GM19455 (cell line): ENCODE results near the gene CENPX.
"Not testable (repeated sequence)": the region's sequence is repeated elsewhere in the genome, so short reads cannot be mapped to it uniquely, and the experiment has no call there.

Experiments
- ATAC-seq: cut with Tn5 transposase; IDR thresholded peaks from one replicate; pipeline ENCODE4 v1.9.1; 2021; ENCODE audit not compliant: unreplicated experiment

The CENPX gene

DNA sequence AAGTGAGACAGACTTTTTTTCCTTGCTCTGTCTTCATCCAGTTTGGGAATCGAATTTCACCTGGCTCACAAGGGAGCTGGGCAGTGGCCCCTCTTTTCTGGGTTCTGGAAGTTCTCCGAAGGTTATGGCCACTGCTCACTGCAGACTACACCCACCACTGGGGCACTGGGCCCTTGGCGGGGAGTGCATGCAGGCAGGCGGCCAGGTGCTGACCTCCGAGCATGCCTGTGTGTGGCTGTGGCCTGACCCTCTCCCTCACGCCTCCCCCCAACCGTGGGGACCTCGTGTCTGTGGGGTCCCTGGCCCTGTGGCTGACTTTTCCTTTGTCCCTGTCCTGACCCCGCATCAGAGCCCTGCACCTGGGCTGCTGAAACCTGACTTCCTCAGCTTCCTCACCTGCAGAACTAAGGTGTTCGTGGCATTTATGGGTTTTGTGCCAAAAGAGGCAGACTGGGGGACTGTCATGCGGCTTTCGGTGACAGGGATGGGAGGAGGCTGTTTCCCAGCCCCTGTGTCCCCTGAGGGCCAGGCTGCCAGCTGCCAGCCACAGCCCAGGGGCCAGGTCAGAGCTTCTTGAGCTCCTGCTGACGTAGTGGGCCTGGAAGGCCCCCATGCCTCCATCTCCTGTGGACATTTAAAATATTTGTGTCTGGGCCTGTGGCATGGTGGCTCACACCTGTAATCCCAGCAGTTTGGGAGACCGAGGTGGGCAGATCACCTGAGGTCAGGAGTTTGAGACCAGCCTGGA lies 23.8 kb downstream of the CENPX start:
- ATAC-seq = no peak

DNA sequence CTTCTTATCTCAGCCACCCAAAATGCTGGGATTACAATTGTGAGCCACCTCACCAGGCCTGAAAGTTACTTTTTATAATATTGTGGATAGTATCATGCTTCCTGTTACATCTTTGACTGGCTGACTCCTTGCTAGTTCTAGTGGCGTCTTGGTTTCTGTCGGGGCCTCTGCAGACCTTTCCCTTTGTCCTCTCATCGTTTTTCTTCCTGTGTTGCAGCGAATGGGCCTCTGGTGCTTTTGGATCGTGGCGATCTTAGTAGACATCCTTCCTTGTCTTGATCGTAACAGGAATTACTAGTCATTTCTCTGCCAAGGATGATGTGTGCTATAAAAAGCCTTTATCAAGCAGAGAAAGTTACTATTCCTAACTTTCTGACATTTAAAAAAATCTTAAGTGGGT lies 24.5 kb downstream of the CENPX start:
- no peak for ATAC-seq

DNA sequence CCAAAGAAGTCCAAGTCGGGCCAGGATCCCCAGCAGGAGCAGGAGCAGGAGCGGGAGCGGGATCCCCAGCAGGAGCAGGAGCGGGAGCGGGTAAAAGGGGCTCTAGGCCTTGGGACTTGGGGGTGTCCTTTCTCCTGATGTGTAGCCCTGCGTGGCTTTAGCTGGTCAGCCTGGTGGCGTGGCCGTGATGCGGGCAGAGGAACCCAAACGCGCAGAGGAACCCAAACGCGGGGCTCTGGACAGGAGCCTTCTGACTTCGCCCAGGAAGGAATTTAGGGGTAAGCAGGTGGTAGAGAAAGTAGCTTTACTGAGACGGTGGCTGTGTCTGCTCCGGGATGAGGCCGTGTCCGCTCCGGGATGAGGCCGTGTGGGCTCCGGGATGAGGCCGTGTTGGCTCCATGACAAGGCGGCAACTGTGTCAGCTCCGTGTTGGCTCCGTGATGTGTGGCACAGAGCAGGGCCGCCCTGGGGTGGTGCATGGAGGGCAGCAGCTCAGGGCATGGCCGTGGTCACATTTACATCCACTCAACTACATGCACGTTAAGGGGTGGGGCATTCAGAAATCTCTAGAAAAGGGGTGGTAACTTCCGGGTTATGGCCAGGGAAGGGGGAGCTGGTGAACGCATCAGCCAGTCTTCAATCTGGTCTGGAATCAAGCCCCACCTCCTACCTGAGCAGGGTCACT lies 25.8 kb downstream of the CENPX start:
- ATAC-seq = no peak

DNA sequence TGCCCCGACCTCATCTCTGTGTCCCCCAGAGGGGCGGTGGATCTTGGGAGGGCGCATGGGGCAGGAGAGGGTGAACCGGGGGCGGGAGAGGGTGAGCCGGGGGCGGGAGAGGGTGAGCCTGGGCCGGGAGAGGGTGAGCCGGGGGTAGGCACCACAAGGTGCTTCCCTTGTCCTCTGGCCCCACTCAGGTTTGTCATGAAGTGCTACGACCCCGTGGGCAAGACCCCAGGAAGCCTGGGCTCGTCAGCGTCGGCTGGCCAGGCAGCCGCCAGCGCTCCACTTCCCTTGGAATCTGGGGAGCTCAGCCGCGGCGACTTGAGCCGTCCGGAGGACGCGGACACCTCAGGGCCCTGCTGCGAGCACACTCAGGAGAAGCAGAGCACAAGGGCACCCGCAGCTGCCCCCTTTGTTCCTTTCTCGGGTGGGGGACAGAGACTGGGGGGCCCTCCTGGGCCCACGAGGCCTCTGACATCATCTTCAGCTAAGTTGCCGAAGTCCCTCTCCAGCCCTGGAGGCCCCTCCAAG lies 26.4 kb downstream of the CENPX start:
- ATAC-seq = no peak

DNA sequence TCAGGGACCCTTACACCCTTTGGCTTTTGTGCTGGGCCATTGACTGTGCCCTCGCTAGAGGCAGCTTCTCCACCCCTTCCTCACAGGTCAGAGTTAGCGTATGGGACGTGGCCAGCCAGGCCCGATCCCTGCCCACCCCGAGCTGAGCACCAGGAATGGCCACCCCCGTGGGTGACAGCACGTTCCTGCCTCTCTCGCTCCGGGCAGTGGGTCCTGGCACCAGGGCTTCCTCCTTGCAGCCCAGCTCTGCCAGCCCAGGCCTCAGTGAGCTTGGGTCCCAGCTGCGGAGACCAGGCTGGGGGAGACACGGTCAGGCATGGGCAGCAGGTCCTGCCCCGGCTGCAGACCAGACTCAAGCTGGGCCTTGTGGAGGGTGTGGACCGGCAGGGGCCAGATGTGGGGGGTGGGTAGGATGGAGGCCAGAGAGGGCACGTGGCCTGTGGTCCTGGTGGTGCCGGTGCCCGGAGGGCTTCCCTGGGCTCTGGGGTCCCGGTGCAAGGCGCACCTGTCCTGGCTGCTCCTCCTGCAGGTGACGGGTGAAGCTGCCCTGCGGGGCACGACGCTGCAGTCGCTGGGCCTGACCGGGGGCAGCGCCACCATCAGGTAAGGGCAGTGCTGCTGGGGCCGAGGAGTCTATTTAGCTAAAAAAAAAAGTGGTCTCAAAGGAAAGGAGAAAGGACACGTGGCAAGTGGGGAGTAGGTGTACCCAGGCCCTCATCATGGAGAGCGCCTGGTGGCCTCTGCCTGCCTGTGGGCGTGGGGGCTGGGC lies 27.0 kb downstream of the CENPX start:
- ATAC-seq = no peak

DNA sequence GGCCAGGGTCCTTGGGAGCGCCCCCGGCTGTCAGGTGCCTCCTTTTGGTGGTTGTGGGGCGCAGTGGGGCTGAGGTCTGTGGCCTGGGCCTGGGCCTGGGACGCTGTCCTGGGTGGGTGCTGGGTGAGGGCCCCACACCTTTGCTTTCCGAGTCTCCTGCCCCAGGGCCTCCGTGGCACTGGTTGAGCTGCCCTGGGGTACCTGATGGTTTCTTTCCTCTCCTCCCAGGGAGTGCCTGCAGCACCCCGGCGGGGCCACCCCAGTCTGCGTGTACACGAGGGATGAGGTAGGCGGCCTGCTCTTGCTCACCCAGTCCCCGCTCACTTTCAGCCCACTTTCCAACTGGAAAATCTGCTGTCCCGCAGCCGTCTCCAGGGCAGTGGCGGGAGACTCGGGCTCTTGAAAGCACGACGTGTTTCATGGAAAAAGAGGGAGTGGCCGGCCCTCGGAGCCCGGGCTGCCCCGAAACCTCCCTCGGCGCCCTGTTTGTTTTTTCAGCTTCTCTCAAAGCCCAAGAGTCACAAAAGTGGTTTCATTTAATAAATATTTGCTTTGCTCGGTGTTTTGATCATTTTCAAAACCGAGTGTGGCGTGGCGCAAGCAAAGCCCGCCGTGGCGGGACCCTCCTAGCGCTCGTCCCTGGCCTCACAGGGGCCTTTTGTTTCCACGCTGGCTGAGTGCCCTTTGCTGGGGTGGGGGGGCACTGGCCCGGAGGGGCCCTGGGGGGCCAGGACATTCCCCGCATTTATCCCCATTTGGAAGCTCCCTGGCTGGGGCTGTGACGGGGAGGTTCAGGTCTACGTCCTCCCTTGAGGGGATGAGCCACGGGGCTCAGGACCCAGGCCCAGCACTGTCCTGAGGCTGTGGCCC lies 27.9 kb downstream of the CENPX start:
- no peak for ATAC-seq

DNA sequence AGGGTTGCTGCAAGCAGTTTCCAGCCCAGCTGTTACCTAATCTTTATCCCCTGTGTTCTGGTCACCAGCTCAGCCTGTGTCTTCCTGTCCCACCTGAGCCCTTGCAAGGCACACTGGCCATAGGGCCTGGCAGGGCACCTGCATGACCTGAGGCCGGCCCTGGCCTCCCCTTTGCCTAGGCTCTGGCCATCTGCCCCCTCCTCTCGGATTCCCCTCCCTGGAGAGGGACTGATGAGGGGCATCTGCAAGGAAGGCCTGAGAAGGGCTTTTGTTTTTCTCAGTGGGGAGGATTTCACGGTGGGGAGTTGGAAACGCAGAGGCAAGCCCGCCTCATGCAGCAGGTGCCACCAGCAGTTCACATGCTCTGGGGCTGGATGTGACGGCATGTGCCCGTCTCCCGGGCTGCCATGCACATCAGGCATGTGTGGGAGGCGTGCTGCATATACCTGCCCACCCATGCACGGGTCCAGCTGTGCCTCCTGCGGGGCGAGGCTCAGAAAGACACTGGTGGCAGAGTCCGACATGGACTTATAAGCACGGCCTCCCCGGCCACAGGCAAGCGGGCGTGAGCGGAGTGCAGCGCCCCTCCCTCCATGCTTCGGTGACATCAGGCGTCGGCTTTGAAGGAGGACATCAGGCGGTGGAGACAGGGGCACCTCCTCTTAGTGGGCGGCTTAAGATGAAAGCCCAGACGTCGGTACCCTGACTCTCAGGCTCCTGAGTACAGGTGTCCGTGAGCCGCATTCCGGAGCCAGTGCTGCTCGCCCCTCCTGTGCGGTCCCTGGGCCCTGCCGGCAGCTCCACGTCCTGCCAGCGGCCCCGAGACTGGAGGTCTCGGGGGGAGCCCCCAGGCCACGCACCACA lies 28.7 kb downstream of the CENPX start:
- ATAC-seq = no peak

DNA sequence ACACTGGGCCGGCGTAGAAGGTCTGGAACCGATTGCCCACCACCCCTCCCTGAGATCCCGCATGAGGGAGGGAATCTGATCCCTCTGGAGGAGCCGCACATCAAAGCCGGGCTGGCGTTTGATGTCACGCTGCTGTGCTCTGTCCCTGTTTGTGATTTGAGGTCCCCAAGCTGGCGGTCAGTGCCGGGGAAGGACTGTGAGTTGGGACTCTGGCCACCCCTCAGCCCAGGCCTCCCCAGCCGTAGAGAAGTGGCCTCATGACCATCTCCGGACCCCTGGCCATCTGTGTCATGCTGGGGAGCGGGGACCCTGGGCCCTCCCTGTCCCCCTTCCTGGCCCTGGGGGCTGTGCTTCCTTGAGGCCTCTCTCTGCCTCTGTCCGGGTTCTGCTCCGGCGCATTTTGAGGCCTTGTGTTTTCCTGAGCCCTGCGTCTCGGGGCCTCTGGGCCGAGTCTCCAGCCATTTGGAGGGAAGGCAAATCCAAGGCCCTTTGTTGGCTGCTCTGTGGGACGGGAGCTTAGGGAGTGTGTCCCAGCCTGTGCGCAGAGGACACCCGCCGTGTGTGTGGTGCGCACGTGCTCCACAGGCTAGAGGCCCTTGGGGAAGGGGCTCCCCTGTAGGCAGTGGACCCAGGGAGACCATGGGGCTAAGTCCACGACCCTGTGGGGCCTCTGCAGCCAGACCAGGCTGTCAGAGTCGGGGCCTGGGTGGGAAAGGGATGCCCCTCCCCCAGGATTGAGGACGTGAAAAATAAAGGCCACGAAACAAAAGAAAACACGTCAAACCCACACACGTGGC lies 30.2 kb downstream of the CENPX start:
- no peak for ATAC-seq

DNA sequence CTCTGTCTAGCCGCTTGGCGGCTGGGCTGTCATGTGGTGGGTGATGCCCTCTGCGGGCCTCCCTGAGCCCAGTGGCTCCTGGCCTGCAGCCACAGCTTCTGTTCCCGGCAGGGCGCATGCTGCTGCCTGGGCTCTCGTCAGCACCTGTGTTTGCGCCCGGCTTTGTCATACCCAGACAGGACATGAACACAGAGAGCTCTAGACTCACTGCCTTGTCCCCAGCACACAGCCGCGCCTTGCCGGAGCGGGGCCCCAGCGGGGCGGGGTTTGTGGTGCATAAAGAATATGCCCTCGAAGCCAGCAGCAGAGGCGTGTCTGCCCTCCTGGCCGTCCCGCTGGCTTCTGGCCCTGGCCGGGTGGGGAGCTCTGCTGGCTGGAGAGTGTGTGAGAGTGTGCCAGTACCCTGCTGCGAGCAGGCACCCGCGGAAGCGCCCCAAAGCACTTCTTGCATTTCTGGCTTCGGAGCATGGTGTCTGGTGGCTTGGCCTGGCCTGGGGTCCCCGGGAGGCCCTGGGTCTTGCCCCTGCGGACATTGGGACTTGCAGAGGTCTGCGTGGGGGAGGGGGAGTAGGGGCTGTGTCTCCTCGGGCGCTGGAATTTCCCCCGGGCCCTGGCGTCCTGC lies 30.9 kb downstream of the CENPX start:
- no peak for ATAC-seq

DNA sequence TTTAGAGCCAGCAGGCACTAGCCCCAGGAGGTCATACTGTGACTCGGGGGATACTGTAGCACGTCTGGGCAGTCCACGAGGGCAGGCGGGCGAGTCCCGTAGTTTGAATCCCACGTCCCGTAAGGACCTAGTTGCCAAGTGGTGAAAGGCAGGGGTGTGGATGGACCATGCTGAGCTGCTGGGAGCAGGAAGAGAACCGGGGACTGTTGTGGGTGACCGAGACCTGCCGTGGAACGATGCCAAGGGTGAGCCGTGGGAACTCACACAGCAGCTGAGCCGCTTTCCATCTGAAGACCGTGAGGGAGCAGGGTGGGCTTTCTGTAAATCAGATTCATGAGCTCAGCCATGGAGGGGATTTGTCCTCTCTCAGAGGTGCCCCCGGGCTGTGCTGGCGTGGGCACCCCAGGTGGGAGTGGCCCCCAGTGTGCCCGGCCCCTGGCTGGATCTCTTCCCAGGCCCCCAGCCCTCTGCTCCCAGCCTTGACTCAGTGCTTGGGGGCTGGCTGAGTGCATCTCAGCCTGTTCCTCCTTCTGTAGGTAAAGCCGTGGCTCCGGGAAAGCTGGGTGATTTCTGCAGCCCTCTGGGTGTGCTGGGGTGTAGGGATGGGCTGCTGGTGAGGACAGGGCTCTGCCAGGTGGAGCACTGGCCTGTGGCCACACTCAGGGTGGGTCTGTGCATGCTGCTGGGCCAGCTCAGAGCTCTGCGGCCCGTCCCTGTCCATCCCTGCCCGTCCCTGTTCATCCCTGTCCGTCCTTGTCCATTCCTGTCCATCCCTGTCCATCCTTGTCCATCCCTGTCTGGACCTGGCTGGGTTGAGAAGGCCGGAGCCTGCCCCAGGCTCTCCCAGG lies 31.6 kb downstream of the CENPX start:
- ATAC-seq = no peak

DNA sequence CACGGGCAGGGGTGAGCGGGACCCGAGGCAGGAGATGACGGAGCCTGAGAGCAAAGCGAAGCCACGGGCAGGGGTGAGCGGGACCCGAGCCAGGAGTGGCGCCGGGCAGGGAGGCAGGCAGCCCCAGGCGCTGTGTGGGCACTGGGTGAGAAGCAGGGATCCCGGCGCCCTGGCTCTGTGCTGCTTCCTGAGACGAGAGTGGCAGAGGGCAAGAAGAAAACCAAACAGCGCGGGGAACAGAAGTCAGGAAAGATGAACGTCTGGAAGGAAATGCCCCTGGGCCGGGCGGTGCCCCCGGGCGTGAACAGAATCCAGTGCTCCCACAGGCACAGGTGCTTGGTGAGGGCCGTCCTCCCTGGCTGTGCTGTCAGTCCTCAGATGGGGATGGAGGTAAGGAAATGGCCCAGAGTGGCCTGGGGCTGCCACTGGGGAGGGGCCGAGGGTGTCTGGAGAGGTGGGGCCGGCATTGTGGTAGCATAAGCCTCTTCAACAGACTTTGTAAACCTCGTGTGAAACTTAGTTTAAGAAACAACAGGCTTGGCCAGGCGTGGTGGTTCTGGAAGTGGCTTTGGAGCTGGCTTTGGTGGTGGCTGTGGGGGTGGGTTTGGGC lies 35.4 kb downstream of the CENPX start:
- ATAC-seq = no peak

DNA sequence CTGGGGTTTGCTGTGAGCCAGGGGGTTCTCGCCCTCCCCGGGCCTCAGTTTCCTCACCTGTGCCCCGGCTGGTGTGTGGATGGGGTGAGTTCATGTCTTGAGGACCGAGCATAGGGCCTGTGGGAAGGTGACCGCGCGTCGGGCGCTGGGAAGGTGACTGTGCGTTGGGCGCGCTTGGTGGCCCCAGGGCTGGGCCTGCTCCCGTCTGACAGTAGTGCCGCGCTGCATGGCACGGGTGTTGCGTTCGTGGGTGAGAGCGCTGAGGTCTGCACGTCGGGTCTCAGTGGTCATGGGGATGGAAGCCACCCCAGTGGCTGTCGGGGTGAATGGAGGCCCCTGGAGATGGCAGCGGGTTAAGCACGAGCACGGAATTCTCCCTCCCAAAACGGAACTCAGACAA lies 36.1 kb downstream of the CENPX start:
- ATAC-seq = no peak

DNA sequence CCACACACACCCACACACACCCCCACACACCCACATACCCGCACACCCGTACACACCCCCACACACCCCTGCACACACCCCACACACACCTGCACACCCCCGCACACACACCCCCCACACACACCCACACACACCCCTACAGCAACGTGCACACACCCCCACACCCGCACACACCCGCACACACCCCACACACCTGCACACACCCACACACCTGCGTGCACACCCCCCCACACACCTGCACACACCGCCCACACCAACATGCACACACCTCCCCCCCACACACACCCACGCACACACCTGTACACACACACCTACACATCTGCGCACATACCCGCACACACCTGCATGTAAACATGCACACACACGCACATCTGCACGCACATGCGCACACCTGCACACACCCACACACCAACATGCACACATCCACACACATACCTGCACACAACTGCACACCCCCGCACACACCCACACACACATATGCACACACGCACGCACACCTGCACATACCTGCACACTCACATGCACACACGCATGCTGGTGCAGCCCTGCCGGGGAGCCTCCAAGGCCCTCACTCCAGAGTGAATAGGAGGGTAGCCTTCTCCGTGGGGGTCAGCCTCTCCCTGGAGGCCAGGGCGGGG lies 37.8 kb downstream of the CENPX start:
- ATAC-seq = no peak

DNA sequence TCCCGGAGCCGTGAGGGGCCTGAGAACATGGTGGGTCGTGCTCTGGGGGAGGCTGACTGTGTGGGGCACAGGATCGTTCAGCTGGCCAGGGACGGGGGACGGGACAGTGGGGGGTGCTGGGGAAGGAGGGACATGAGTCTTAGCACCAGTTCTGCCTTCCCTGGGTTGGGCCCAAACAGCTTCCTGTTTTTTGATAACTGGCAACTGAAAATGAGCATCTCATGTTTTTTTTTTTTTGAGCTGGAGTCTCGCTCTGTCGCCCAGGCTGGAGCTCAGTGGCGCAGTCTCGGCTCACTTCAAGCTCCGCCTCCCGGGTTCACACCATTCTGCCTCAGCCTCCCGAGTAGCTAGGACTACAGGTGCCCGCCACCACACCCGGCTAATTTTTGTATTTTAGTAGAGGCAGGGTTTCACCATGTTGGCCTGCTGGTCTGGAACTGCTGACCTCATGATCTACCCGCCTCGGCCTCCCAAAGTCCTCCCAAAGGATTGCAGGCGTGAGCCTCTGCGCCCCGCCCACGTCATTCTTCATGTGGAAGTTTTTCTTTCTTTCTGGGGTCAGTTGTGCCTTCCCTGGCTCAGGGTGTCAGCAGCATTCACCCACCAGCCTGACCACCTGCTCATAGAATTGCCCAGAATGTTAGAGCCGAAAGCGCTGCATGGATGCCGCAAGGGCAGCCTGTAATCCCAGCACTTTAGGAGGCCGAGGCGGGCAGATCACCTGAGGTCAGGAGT lies 38.9 kb downstream of the CENPX start:
- no peak for ATAC-seq

DNA sequence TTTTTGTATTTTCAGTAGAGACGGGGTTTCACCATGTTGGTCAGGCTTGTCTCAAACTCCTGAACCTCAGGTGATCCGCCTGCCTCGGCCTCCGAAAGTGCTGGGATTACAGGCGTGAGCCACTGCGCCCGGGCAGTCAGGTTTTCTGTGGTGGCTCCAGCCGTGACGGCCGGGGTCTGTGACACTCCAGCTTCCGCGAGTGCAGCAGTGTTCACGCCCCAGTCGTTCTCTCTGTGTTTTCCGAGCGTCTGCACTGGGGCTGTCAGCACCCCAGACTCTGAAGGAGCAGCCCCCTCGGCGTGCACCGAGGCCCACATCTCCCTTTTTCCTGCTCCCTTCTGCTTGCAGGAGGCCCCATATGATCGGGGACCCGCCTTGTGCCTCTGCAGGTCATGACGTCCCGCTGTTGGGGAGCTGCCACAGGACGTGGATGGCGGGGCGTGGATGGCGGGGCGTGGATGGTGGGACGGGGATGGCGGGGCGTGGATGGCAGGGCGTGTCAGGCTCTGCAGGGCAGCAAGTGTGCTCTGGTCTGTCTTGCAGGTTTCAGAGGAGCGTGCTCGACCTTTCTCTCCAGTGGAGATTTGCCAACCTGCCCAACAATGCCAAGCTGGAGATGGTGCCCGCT lies 39.6 kb downstream of the CENPX start:
- ATAC-seq = no peak

DNA sequence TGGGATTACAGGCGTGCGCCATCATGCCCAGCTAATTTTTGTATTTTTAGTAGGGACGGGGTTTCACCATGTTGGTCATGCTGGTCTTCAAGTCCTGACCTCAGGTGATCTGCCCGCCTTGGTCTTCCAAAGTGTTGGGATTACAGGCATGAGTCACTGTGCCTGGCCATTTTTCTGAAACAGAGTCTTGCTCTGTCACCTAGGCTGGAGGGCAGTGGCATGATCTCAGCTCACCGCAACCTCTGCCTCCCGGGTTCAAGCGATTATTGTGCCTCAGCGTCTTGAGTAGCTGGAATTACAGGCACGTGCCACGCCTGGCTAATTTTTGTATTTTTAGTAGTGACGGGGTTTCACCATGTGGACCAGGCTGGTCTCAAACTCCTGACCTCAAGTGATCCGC lies 41.2 kb downstream of the CENPX start:
- ATAC-seq = not testable (repeated sequence)
